HG03575 (cell line): ENCODE data around the gene KLK2.
"Not testable (repeated sequence)": the region's sequence is repeated elsewhere in the genome, so short reads cannot be mapped to it uniquely, and the experiment has no call there.

Source experiments
- ATAC-seq: cut with Tn5 transposase; IDR thresholded peaks from one replicate; pipeline ENCODE4 v1.9.1; 2021; ENCODE audit not compliant: unreplicated experiment, insufficient number of reproducible peaks, low FRiP score; ENCODE audit errors: extremely low read depth

Gene KLK2

GRCh38 chr19:50889638-50890037, 16.4 kb downstream of the KLK2 start:
- no peak for ATAC-seq

- no peak for ATAC-seq
These were observed 17.4 kb downstream of the KLK2 start for GRCh38 chr19:50890422-50891252.

- ATAC-seq: no peak
These were observed 18.0 kb downstream of the KLK2 start for GRCh38 chr19:50891253-50891625.

DNA sequence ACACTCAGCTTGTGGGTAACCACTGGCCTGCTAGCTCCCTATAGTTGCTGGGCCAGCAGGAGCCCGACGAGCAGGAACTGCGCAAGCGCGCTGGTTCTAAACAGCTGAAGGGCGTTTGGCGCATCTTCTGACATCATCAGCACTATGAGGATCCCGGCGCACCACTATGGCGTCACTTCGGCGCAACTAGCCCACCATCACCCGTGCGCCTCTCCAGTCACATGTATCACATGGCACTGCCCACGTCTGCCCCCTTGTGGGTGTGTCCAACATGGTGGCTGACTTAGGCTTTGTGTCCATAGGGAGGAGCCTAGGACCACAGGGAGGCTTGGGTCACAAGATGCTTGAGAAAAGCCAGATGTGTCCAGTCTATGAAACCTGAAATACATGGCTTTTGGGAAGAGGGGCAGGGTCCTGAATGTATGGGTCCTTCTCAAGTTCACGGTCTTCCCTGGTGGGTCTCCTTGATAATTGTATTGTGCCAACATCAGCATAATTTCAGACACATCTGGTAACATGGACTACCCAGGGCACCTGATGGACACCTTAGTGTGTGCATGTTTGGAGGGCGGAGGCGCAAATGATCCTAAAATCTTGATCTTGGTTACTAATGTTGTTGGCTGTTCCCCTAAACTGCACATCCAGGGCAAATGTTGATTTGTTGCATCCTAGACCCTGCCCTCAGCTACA, 20.0 kb downstream of the KLK2 start:
- no peak for ATAC-seq

DNA sequence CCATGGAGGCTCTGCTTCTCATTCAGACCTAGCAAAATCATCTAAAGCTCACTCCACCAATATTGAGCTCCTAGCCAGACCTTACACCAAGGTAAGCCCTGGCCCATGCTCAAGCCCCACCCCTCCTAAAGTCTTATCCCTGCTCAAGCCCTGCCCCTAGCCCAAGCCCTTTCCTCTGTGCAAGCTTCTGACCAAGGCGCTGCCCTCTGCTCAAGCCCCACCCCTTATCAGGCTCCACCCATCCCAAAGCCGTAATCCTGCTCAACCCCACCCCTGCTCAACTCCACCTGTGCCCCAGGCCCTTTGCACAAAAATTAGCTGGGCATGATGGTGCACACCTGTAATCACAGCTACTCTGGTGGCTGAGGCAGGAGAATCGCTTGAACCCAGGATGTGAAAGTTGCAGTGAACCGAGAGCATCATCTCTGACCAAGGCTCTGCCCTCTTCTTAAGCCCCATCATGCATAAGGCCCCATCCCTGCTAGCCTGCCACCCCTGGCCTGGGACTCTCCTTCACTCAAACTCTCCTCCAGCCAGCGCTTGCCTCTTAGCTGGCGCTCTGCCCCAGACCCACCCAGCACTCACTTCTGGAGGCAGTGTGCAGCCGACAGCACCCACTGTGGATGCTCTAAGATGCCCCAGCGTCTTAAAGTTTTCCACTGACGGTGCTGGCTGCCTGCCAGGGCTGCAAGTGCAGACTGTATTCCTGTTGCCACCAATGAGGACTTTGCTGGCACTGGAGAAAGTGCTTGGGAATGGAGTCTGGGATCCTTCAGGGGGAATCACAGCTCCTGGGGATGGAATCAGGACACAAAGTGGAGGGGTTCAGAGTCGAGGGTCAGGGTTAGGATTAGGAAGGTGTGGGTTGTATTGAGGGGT, 21.5 kb downstream of the KLK2 start:
- no peak for ATAC-seq

GRCh38 chr19:50896089-50896590, 22.9 kb downstream of the KLK2 start:
- ATAC-seq: not testable (repeated sequence)

- ATAC-seq: peak; percentile 77
These were observed 23.5 kb downstream of the KLK2 start for GRCh38 chr19:50896591-50897190.

GRCh38 chr19:50897191-50897607, 24.0 kb downstream of the KLK2 start:
- ATAC-seq: no peak

GRCh38 chr19:50897612-50898011, 24.4 kb downstream of the KLK2 start:
- no peak for ATAC-seq

DNA sequence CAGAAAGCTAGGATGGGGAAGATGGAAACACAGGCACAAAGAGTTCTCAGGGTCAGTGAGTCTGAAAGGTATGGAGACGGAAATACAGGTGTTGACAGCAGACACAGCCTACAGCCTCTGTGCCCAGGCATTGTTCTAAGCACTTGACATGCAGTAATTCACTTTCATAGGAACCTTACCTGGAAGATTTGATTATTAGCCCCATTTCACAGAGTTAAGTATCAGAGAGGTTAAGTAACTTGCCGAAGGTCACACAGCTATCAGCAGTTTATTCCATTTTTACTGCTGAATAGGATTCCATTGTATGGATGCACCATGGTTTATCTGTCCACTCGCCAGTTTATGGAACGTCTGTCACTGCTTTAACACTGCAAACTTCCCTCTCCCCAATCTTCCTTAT, 24.8 kb downstream of the KLK2 start:
- ATAC-seq: no peak

- no peak for ATAC-seq
These were observed 26.3 kb downstream of the KLK2 start for GRCh38 chr19:50899569-50899968.

DNA sequence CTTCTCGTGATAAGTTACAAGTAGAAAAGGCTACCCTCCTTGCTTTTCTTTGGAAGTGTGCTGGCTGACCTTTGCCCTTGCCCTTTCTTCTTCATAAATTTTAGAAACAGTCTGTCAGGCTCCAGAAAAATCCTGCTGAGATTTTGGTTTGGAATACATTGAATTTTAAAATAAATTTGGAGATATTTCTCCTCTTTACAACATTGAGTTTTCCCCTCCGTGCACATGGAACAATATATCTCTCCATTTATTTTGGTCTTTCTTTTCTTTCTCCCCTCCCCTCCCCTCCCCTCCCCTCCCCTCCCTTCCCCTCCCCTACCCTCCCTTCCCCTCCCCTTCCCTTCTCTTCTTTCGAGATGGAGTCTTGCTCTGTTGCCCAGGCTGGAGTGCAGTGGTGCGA, 29.4 kb downstream of the KLK2 start:
- ATAC-seq: no peak

GRCh38 chr19:50906217-50906616, 33.0 kb downstream of the KLK2 start:
- no peak for ATAC-seq

GRCh38 chr19:50908336-50908735, 35.1 kb downstream of the KLK2 start:
- ATAC-seq: no peak

- no peak for ATAC-seq
These were observed 36.2 kb downstream of the KLK2 start for GRCh38 chr19:50909240-50910070.

- ATAC-seq: no peak
These were observed 37.5 kb downstream of the KLK2 start for GRCh38 chr19:50910722-50911121.

- no peak for ATAC-seq
These were observed 38.2 kb downstream of the KLK2 start, which contains the start of gene KLK4 for GRCh38 chr19:50911206-50912101. Gene KLK4 (minus strand): TSS chr19:50911395. CDS start chr19:50910738, 657 bp downstream.
